Pancreas (tissue), 10 donors: Measurements from ENCODE around the gene LNX1. TPM values are rescaled to one million over a fixed set of nuclear protein-coding genes. Genes with fewer than 3 reads are reported as not detected.

ENCODE experiments used
- ATAC-seq, 4 donors: fragments of 200-7000 bp; cut with Tn5 transposase; one replicate each; pipeline versions ENCODE4 v1.8.0 to v1.9.1; 2020; ENCODE audit warnings: mild to moderate bottlenecking in 4 of 4, moderate library complexity in 4 of 4
- DNase-seq, 6 donors: peaks; one replicate each; pipeline ENCODE4 v3.0.0-alpha.2; 2020
- FAIRE-seq: peaks from 2 replicates; lab custom pipeline; 2012; peaks lifted over from hg19 to GRCh38; lab: Jason Lieb, UNC
- H3K27ac ChIP-seq, 4 donors: fragments of 200-600 bp; sonication (generic); 1 replicate in 3 of 4; 2 replicates in 1 of 4; pipeline versions ENCODE4 v1.5.0 to v1.8.0; 2020
- H3K27me3 ChIP-seq, 4 donors: fragments of 200-600 bp; one replicate each; pipeline ENCODE4 v1.8.0; 2021
- H3K36me3 ChIP-seq, 3 donors: fragments of 200-600 bp; sonication (generic) in 1 of 3; one replicate each; pipeline versions ENCODE4 v1.5.0 to v1.8.0; 2020 to 2021
- H3K4me1 ChIP-seq, 3 donors: fragments of 200-600 bp; one replicate each; pipeline ENCODE4 v1.8.0; 2021
- H3K4me3 ChIP-seq, 4 donors: fragments of 200-600 bp; sonication (generic) in 2 of 4; one replicate each; pipeline versions ENCODE4 v1.5.0 to v1.8.0; 2020 to 2021
- H3K9me3 ChIP-seq, 4 donors: fragments of 200-600 bp; one replicate each; pipeline ENCODE4 v1.8.0; 2021
- CTCF ChIP-seq, 4 donors: fragments of 200-600 bp; sonication (generic) in 3 of 4; IDR thresholded peaks; one replicate each; pipeline versions ENCODE4 v1.5.0 to v1.8.0; 2021; ENCODE audit warnings: antibody characterized with exemption in 4 of 4
- WGBS, 2 donors: extraction: QIAGEN DNeasy Blood & Tissue Kit; methylation state at CpG; one replicate each; pipeline ENCODE4 v1.1.7; 2013; 5-methylcytosine and 5-hydroxymethylcytosine counted together
- intact Hi-C, 3 donors: fragments of 100-400 bp; cut with DNase I; formaldehyde crosslinking; loops; one replicate each; pipeline versions ENCODE4 v1.11.1 to v1.14.2; 2022
- polyA plus RNA-seq, 2 donors: library from polyadenylated mRNA; stranded (reverse); fragments of 200-250 nt; gene quantifications; one replicate each; pipeline ENCODE4 v1.2.3, GENCODE V29; 2013
- total RNA-seq, 6 donors: library from RNA; stranded (reverse); fragmentation: NEBNext Ultra II Directional in 4 of 6; extraction: Animal tissue kit (Norgen Biotek cat#: 25700) in 4 of 6; gene quantifications; one replicate each; pipeline versions ENCODE4 v1.2.1 to v1.2.4, GENCODE V29; 2021 to 2023
- donor health status: healthy with polysubstance abuse.
- donor health status: DM: no; HTN: no; CAD: no; lungs with moderate emphysema.
- donor health status: DM: no; HTN: no; CAD: no.
- donor health status: control.
- donor health status: control.
- donor health status: Bipolar disorder and iron deficiency.
- donor health status: DM: yes; HTN: yes; CAD: no.
- donor health status: DM: no; HTN: no; CAD: no.
- donor health status: DM: no; HTN: no; CAD: no.
- donor health status: DM: yes; HTN: yes; CAD: no.

LNX1 gene
- total and polyA plus RNA-seq, 8 donors, result 6.1 to 18.6 (median 15.0) TPM

GRCh38 chr4:53450773-53451172 is 140.5 kb downstream of the LNX1 start:
- DNase-seq (no peak), ATAC-seq (no peak), FAIRE-seq (no peak)
- Histone ChIP-seq H3K4me3 (no peak overlapping the region), H3K27ac (no peak overlapping the region), H3K36me3 (peaks cover 0 to 21% (median 0%) of the 10 kb centered on the region in 3 donors), H3K27me3 (no peaks in the 10 kb centered on the region), H3K9me3 (no peaks in the 10 kb centered on the region), H3K4me1 (peaks cover 0 to 5% (median 4%) of the 10 kb centered on the region in 3 donors)
- intact Hi-C loops, result no loop called here
- WGBS, 2 donors, result 95% methylated on average over 3 of the region's 3 CpGs
- no peak for TF ChIP-seq CTCF (IDR thresholded peaks at IDR 0.05)

GRCh38 chr4:53444954-53445353 is 146.3 kb downstream of the LNX1 start:
- no peaks in the 10 kb centered on the region for H3K27me3 ChIP-seq
- H3K36me3 ChIP-seq, result peaks cover 0 to 18% (median 0%) of the 10 kb centered on the region in 3 donors
- DNase-seq (no peak), FAIRE-seq (no peak), ATAC-seq (no peak)
- H3K4me1 ChIP-seq, result no peaks in the 10 kb centered on the region
- no peaks in the 10 kb centered on the region for H3K9me3 ChIP-seq
- H3K4me3 ChIP-seq, result no peak overlapping the region
- no peak for TF ChIP-seq CTCF (IDR thresholded peaks at IDR 0.05)
- no peak overlapping the region for H3K27ac ChIP-seq
- 98% methylated on average over 2 of the region's 2 CpGs for WGBS, 2 donors
- intact Hi-C loops, result no loop called here

- Histone ChIP-seq H3K9me3 (no peaks in the 10 kb centered on the region), H3K4me1 (no peaks in the 10 kb centered on the region), H3K27me3 (no peaks in the 10 kb centered on the region), H3K4me3 (no peak overlapping the region), H3K27ac (no peak overlapping the region), H3K36me3 (peaks cover 0 to 18% (median 0%) of the 10 kb centered on the region in 3 donors)
- no peak for TF ChIP-seq CTCF (IDR thresholded peaks at IDR 0.05)
- WGBS, 2 donors, result 94 to 95% methylated on average over 1 of the region's 1 CpG
- ATAC-seq (no peak), FAIRE-seq (no peak), DNase-seq (no peak)
- intact Hi-C loops, result no loop called here
Measured at GRCh38 chr4:53441564-53441963, 149.7 kb downstream of the LNX1 start.

GRCh38 chr4:53436251-53436650 is 155.0 kb downstream of the LNX1 start:
- ATAC-seq (no peak), DNase-seq (no peak), FAIRE-seq (no peak)
- Histone ChIP-seq H3K4me3 (no peak overlapping the region), H3K4me1 (peaks cover 0 to 3% (median 0%) of the 10 kb centered on the region in 3 donors), H3K27me3 (no peaks in the 10 kb centered on the region), H3K27ac (no peak overlapping the region), H3K9me3 (no peaks in the 10 kb centered on the region), H3K36me3 (no peaks in the 10 kb centered on the region)
- intact Hi-C loops, result no loop called here
- no peak for TF ChIP-seq CTCF (IDR thresholded peaks at IDR 0.05)
- WGBS, 2 donors, result 96 to 97% methylated on average over 1 of the region's 1 CpG

GRCh38 chr4:53432528-53433424 is 158.5 kb downstream of the LNX1 start:
- peaks cover 0 to 15% (median 0%) of the 10 kb centered on the region in 3 donors for H3K36me3 ChIP-seq
- TF ChIP-seq CTCF (IDR thresholded peaks at IDR 0.05), result no peak
- no peak overlapping the region for H3K4me3 ChIP-seq
- DNase-seq, result no peak
- intact Hi-C loops, result no loop called here
- no peak for ATAC-seq
- no peak for FAIRE-seq
- H3K4me1 ChIP-seq, result peaks cover 0 to 3% (median 0%) of the 10 kb centered on the region in 3 donors
- no peaks in the 10 kb centered on the region for H3K27me3 ChIP-seq
- no peaks in the 10 kb centered on the region for H3K9me3 ChIP-seq
- WGBS, 2 donors, result 97 to 98% methylated on average over 4 of the region's 4 CpGs
- H3K27ac ChIP-seq, result no peak overlapping the region
